Measurements from ENCODE around the gene MSL1.

MSL1 gene

DNA sequence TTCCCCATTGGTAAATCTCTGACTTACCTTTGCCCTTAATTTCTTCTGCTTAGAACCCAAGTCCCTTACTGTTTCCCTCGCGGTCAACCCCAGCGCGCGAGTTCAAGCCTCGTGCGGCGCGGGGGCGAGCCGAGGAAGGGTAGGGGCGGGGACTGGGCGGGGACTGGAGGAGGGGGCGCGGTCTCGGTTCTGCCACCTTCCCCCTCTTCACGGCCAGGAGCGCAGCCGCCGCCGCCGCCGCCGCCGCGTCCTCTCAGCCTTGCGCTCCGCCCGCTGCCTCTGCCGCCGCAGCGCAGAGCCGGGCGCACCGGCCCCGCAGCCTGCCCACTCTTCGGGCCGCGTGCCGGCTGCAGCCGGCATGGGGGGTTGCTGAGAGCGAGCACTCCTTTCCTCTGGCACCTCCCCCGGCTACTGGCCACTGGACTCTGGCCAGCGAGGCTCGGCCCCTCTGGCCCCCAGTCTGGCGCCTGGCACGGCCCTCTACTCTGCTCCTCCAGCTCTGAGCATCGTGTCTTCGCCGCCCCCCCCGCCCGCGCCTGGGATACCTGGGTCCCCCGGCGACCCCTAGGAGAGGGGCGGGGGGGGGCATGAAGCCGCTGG, 55.6 kb downstream of the MSL1 start, which contains the start of gene RAPGEFL1:
RAPGEFL1 (plus strand) TSS at position 196 of the 600 bp plus-strand sequence; CDS start at position 588, 392 bp downstream.
- peak; percentile 52 for DNase-seq

DNA sequence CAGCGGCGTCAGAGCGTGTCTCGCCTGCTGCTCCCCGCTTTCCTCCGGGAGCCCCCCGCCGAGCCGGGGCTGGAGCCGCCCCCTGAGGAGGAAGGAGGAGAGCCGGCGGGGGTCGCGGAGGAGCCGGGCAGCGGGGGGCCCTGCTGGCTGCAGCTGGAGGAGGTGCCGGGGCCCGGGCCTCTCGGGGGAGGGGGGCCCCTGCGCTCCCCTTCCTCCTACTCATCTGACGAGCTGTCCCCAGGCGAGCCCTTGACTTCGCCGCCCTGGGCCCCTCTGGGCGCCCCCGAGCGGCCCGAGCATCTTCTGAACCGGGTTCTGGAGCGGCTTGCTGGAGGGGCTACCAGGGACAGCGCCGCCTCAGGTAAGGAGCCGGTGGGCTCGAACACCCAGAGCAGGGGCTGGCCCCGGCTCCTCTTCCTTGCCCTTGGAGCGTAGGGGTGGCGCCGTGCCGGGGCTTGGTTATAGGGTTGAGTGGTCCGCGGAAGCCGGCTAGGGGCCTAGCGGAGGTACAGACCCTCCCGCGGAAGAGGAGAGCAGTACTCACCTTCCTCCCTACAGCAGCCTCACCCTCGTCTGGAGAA, 56.3 kb downstream of the MSL1 start:
- no peak for DNase-seq

DNA sequence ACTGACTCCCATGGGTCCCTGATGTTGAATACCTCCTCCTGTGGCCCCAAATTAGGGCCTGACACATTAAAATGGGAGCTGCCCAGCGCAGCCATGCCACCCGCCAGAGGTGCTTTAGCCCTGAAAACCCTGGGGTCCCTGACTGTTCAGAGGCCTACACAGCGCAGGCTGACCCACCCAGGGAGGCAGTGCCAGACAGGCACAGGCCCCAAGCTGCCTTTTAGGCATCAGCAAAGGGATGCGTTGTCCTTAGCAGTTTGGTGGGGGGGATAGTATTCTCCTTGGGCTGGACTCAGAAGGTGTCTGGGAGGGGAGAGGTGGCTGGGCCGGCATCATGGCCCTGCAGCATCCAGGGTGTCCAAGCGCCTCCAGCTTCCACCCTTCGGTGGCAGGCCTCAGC, 56.9 kb downstream of the MSL1 start:
- no peak for DNase-seq

DNA sequence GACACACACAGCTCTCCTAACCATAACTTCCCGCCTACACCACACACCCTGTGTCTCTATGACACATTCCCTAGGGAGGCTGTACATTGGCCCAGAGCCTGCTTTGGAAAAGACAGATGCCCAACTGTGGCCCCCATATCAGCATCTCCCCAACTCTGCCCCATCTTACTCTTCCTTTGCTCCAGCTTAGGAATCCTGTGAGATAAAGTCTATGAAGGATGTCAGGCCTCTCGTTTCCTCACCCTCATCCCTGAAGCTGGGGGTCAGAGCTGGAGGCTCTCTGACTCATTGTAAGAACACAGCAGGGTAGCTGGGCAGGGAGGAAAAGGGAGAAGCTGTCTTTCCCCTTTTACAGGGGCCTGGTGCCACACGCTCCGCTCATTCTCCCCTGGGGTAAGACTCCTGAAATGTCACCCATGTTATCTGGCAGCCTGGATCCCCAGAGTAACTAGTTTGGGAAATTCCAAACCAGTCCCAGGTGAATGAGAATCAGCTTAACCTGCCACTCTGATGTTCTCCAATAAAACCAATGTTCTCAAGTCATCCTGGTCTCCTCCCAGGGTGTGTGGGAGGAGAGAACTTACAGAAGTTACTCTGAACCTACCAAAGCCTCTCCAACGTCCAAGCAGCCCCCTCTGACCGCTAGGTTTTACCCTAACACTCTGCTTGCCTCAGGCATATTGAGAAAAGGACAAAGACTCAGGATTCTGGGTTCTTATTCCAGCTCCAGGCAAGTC, 58.3 kb downstream of the MSL1 start:
- no peak for DNase-seq

DNA sequence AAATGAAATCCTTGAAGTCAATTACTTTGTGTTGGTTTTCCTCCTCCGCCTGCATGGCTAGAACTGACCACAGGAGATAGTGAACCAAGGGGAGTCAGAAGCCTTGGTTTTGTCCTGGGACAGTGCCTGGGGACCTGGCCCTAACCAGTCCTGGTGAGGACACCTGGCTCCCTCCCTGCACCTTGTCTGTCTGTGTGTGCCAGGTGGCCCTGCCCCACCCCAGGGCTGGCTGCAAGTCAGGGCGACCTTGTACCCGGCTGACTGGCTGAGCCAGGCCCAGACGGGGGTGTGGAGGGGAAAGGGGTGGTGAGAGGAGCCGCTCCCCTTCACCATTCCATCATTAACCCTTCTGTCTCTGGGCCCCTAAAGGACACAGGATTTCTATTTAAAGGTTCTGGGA, 58.9 kb downstream of the MSL1 start:
- no peak for DNase-seq

DNA sequence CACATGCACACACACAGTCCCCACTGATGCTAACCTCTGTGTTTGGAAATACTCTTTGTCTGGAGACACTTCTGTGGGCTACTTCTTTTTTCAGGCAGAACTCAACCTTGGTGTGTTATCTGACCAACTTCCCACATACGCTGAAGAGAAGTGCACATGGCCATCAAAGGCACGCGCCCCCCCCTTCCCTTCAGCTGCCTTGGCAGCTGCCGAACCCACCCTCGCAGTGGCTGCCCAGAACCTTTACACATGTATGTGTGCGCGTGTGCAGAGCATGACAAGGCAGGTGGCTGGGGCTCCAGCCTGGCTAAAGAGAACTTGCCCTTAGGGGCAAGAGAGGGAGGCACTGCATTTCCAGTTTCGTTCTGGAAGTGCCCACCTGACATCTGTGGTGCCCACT, 59.4 kb downstream of the MSL1 start:
- no peak for DNase-seq

DNA sequence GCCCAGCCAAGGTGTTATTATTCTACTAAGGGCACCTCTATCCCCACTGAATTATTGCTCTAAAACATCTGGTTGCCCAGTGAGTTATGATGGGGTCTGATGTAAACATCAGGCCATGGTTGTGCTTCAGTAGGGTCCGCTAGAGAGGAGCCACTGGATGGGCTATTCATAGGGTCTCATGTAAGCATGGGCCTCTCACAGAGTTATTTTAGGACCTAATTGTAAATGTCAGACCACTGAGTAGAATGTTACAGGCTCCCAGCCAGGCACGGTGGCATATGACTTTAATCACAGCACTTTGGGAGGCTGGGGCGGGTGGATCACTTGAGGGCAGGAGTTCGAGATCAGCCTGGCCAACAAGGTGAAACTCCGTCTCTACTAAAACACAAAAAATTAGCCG, 60.8 kb downstream of the MSL1 start:
- DNase-seq = no peak

Data from NCI-H2029 (cell line).